GM06990 (cell line): ENCODE measurements around the gene GNGT1.

Experiments
- DNase-seq: peaks from one replicate; pipeline ENCODE4 v3.0.0-alpha.2; 2011; ENCODE audit not compliant: insufficient read length; ENCODE audit errors: extremely low read depth
- H3K27me3 ChIP-seq: replicated peaks from 2 replicates; pipeline ENCODE4 v1.6.0; 2011; ENCODE audit warnings: low read length; ENCODE audit not compliant: control insufficient read depth, insufficient read depth
- H3K36me3 ChIP-seq: 2 replicates; pipeline ENCODE4 v1.5.1; 2011; ENCODE audit warnings: low read length; ENCODE audit not compliant: control insufficient read depth, insufficient read depth
- H3K4me3 ChIP-seq: replicated peaks from 2 replicates; pipeline ENCODE4 v1.5.1; 2011; ENCODE audit warnings: low read depth, mild to moderate bottlenecking, control low read depth, low read length
- CTCF ChIP-seq: IDR thresholded peaks from 2 replicates; pipeline ENCODE4 v1.5.1; 2011; ENCODE audit warnings: low read length, control low read depth, mild to moderate bottlenecking, inconsistent platforms; ENCODE audit not compliant: insufficient read depth, poor library complexity, severe bottlenecking

The GNGT1 gene

GRCh38 chr7:93906267-93906666 is at the start of gene GNGT1:
Gene GNGT1, plus strand, starts transcription at chr7:93906567. Its CDS starts 180 bp downstream, at chr7:93906747.
- DNase-seq, result no peak
- H3K36me3 ChIP-seq, result no peaks in the 10 kb centered on the region
- no peak for TF ChIP-seq CTCF
- no peaks in the 10 kb centered on the region for H3K27me3 ChIP-seq
- H3K4me3 ChIP-seq, result no peak within 1 kb of the TSS

GRCh38 chr7:93858857-93859256 is 47.5 kb upstream of the GNGT1 start:
- H3K4me3 ChIP-seq, result no peak overlapping the region
- no peaks in the 10 kb centered on the region; the same call in 1 of the 2 replicates for H3K27me3 ChIP-seq
- H3K36me3 ChIP-seq, result no peaks in the 10 kb centered on the region
- TF ChIP-seq CTCF, result no peak
- no peak for DNase-seq

DNA sequence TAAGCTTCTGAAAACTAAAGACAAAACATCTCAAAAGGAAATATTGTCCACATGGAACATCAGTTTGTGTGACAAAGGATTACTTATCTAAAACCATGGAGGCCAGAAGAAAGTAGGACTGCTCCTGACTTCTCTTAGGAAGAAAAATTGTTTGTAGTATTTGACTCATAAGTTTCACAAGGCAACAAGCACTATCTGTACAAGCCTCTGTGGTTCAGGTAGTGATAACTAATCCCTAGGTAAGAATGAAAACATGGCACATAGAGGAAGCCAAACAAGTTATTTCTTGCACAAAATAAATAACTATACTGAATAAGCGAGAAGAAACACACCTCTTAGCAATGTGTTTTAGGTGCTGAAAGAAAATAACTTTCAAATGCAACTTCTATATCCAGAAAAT is 46.1 kb upstream of the GNGT1 start:
- TF ChIP-seq CTCF, result no peak
- no peaks in the 10 kb centered on the region for H3K36me3 ChIP-seq
- no peaks in the 10 kb centered on the region; the same call in none of the 2 replicates for H3K27me3 ChIP-seq
- H3K4me3 ChIP-seq, result no peak overlapping the region
- DNase-seq, result no peak

- no peaks in the 10 kb centered on the region for H3K36me3 ChIP-seq
- H3K27me3 ChIP-seq, result no peaks in the 10 kb centered on the region; the same call in none of the 2 replicates
- DNase-seq, result no peak
- TF ChIP-seq CTCF, result no peak
- no peak overlapping the region for H3K4me3 ChIP-seq
Measured at GRCh38 chr7:93861325-93861949, 44.9 kb upstream of the GNGT1 start.

DNA sequence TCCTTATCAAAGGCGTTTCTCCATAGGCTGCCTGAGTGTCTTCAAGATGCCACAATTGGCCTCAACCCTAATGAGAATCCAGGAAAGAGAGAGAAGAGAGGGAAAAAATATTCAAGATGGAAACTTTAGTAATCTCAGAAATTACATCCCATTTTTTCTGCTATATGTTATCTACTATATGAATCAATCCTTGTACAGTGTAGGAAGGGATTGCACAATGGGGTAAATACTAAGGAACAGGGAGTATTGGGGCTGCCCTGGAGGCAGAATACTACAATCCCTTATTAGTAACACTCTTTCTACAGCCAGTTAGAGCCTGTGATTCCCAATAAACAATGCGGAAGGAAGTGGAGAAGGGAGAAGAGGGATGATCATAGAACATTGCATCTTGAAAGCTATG is 43.7 kb upstream of the GNGT1 start:
- no peaks in the 10 kb centered on the region; the same call in none of the 2 replicates for H3K27me3 ChIP-seq
- no peak for TF ChIP-seq CTCF
- no peaks in the 10 kb centered on the region for H3K36me3 ChIP-seq
- H3K4me3 ChIP-seq, result no peak overlapping the region
- no peak for DNase-seq

DNA sequence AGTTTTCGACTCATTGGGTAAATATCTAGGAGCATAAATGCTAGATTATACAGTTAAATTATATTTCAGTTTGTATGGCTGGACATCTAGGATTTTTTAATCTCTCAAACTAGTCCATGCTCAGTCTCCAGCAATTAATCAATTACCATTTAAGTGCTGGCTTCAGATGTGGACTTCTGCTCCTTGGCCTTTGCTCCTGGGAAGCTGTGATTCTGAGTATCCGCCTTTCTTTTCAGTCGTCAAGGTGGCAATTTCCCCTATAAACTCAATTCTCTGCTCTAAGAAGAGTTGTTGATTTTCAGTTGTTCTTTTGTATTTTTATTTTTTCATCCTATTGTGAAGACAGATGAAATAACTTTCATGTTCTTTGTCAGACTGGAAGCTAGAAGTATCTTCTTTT is 39.5 kb upstream of the GNGT1 start:
- Histone ChIP-seq H3K36me3 (no peaks in the 10 kb centered on the region), H3K4me3 (no peak overlapping the region), H3K27me3 (no peaks in the 10 kb centered on the region; the same call in none of the 2 replicates)
- no peak for DNase-seq
- TF ChIP-seq CTCF, result no peak
